T-helper 1 cell (primary cell): ENCODE data around the gene RCCD1.
A peak's percentile ranks its signal among the peaks of the same experiment; 100 is the strongest.
"Not testable (repeated sequence)": the region's sequence is repeated elsewhere in the genome, so short reads cannot be mapped to it uniquely, and the experiment has no call there.

Source experiments
- DNase-seq, 5 donors: peaks; one replicate each; pipeline ENCODE4 v3.0.0-alpha.2; 2012 to 2020

RCCD1 gene

DNA sequence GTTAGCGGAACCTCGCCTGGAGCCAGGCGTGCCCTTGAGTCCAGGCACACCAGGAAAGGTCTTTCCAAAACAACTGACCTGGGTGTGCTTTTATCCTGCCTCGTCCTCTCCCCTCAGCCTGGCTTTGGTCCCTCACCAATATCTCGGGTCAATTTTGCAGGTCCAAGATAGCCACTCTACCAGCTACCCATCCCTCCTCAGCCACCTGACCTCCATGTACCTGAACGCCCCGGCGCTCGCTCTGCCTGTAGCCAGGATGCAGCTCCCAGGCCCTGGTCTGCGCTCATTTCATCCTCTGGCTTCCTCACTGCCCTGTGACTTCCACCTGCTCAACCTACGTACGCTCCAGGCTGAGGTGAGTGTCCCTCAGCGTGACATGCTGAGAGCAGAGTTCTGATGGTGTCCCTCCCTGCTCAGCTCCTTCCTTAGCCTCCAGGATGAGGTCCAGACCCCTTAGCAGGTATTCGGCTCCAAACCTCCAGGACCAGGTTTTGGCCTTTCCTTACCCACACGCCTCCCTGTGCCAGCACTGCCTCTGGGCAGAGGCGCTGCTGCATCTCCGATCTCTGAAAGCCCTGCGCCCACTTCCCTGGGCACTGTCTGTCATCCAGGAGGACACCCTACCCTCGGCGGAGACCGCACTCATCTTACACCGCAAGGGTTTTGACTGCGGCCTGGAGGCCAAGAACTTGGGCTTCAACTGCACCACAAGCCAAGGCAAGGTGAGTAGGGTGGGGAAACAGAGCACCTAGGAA is 36.5 kb upstream of the RCCD1 start:
- DNase-seq, result no peak

DNA sequence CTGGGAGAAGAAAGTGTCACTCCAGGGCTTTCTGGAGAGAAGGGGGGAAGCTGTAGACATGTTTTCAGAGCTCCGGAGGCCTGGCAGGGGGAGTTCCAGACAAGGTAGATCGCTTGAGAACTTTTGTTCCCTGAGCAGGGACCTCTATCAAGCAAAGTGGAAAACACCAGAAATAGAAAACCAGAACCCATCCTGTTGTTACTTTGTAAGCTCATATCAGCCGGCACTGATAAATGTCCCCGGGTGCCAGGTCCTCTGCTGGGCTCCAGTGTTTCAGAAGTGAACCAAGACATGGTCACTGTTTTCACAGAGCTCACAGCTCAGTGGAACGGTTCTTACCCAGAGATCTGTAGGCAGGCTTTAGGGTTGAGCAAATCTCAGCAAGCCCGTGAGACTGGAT is 35.8 kb upstream of the RCCD1 start:
- DNase-seq, result no peak

GRCh38 chr15:90921887-90922286 is 32.8 kb upstream of the RCCD1 start:
- no peak for DNase-seq

- peak in 1 of 5 donors; percentile 77 for DNase-seq
These were observed 31.9 kb upstream of the RCCD1 start for GRCh38 chr15:90922712-90923322.

GRCh38 chr15:90924375-90924774 is 30.3 kb upstream of the RCCD1 start:
- DNase-seq, result peak in 1 of 5 donors; percentile 60

DNA sequence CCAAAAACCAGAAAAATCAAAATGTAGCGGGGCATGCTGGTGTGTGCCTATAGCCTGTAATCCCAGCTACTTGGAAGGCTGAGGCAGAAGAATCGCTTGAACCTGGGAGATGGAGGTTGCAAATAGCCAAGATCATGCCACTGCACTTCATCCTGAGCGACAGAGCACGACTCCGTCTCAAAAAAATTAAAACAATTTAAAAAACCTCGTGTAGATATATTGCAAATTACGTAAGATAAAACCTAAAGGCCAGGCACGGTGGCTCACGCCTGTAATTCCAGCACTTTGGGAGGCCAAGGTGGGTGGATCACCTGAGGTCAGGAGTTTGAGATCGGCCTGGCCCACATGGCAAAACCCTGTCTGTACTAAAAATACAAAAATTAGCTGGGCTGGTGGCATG is 27.9 kb upstream of the RCCD1 start:
- not testable (repeated sequence) for DNase-seq

DNA sequence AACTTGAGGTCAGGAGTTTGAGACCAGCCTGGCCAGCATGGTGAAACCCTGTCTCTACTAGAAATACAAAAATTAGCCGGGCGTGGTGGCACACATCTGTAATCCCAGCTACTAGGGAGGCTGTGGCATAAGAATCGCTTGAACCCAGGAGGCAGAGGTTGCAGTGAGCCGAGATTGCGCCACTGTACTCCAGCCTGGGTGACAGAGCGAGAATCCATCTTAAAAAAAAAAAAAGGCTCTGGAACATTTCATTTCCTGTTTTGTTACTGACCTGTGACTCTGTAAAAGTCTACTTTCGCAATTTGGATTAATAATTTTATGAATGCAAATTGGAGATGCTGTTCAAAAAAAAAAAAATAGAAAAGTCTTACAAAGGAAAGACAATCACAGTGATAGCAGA is 26.6 kb upstream of the RCCD1 start:
- not testable (repeated sequence) for DNase-seq

DNA sequence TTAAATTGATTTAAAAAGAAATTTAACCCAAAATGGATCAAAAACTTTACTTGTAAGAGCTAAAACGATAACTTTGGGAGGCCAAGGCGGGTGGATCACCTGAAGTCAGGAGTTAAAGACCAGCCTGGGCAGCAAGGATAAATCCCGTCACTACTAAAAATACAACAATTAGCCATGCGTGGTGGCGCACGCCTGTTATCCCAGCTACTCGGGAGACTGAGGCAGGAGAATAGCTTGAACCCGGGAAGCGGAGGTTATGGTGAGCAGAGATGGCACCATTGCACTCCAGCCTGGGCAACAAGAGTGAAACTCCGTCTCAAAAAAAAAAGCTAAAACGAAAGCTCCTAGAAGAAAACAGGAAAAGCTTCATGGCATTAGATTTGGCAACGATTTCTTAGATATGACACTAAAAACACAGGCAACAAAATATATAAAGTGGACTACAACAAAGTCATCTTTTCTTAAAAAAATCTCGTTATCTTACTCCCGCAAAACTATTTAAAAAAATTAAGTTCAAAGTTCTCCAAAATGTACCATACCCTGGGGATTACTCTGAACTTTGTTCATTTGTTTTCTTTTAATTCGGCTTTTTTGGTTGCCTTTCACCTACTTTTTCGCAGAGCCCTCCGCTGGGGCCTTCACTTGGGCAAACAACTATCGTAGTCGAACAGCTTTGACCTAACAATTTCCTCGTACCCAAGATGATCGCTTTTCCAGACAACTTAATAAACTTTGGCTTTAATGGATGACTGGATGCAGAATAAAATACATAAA is 25.3 kb upstream of the RCCD1 start:
- DNase-seq, result peak in 2 of 5 donors; percentile 10 to 32

DNA sequence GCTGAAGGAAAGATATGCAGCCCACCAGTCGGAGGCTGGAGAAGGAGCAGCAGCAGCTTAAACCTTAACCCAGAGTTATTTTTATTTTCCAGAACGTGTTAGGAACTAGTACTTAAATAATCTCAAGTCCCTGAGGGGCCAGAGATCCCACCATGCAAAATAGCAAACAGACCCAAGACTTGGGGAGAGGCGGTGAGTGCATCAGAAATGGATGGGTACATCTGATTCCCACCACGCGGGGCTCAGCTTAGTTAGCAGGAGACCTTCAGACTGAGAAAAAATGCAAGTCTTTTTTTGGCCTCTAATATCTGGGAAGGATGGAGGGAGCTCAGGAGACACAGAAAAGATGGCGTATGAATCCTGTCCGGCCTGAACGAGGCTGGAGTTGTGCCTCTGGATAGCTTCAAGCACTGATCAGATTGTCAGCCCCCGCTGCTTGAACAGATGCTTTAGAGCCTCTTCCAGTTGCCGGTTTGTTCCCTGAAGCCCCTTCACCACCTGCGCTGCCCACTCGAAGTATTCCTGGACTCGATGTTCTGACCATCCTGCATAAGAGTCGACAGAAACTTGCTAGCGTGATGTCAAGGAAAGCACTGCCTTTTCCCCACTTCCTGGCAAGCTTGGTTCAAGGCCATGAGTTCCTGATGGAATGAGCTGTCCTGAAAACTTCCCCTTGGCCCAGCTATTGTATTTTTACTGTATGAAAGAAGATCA is 23.7 kb upstream of the RCCD1 start:
- DNase-seq, result no peak

- DNase-seq, result no peak
These were observed 23.2 kb upstream of the RCCD1 start for GRCh38 chr15:90931575-90931827.

DNA sequence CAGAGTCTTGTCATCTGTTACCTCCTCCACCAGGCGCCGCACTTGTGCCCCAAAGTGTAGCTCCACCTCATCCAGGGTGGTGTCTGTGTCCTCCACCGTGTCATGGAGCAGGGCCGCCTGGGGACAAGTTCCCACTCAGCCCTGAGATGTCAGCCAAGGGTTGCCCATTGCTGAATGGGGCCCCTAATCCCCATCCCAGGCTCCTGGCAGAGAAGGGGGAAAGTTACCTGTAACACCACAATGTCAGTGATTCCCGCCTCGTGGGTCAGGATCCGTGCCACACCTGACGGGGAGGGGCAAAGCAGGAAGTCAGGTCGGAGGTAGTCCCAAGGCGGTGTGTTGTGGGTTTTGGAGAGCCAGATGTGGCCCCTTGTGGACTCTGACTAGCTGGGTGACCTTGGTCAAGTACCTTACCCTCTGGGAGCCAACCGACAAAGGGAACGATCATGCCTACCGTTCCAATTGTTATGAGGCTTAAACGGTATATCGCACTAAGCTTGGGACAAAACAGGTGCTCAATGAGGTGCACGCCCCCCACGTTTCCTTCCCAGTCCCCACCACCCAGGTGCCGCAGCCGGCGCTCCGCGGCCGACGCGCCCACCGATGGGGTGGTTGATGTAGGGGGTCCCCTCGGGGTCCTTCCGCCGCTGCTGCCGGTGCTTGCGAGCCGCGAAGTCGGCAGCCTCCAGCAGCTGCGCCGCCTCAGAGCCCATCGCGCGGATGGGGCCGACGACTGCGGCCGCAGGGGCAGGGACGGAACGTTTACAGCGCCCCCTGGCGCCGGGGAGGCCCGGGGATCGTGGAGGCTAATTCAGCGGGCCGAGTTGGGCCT is 22.6 kb upstream of the RCCD1 start, which contains the start of gene HDDC3:
HDDC3 (minus strand) TSS at position 722 of the 832 bp plus-strand sequence; CDS start at position 713, 9 bp downstream.
- DNase-seq, result peak; percentile 70 to 92 (median 82)

- DNase-seq, result no peak
These were observed 22.1 kb upstream of the RCCD1 start for GRCh38 chr15:90932660-90932991.

DNA sequence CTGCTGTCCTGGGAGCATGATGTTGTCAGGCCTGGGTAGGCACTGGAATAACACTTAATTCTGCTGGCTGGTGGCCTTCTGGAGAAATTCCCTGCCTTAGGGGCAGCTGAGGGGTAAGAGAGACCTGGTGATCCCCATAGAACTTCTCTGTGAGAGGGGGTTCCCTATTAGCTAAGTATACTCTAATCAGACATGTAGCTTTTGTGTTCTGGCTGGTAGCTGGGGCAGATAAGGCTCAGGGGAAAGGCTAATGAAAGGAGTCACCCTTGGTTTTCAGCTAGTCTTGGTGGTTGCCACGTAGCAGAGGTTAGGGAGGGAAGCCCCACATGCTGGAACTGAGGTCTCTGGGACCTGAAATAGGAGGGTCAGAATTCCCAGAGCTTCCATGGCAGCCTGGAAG is 21.4 kb upstream of the RCCD1 start:
- DNase-seq, result no peak

DNA sequence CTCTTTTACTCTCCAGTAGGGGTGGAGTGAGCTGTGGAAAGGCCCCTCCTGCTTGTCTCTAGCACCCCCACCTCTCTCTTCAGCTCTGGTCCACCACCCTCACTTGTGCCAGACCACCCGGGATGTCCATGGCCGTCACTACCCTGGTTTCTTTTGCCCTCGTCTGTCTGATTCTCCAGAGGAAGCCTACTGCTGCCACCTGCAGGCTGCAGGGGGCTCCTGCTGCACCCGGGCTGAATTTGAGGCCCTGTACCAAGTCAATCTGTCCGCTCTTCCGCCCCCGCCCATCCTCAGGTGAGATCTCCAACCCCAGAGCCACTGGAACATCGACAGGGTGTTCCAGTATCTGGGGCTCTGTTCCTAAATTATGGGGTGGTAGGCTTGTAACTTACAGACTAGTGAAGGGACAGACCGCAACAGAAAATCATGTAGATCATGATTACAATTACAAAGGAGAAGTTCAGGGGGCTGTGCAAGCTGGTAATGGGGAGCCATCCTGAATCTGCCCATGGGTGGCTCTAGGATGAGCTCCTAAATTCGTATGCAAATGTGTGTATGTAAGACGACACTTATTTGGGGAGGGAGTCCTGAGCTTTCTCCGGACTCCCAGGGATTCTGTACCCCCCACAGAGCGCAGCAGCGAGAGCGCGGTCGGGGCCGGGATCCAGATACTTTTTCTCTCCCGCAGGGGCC is 20.3 kb upstream of the RCCD1 start:
- DNase-seq, result peak; percentile 62 to 91 (median 80)

DNA sequence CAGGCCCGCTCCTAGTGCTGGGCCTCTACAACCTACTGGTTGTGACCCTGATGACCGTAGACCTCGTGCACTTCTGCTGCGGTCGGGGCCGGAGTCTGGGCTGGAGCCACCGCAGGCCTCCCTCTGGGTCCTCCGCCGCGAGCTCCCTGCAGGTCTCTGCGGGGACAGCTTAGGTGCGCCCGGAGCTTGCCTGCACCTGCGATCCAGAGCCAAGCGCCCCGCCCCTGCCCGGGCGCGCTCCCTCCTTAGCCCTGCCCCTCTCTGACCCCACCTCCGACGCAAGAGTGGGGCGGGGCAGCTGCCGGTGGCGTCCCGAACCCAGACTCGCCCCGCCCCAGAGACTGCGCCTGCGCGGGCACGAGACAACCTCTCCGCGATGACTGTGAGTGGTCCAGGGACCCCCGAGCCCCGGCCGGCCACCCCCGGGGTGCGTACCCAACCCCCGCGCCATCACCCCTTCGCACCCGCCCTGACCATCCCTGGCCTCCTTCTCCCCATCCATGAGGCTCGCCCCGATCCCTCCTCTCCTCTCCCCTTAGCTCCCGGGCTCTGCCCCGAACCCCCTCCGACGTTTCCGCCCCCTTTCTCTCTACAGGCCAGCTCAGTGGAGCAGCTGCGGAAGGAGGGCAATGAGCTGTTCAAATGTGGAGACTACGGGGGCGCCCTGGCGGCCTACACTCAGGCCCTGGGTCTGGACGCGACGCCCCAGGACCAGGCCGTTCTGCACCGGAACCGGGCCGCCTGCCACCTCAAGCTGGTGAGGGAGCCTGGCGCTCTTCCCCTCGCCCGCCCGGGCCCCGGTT is 19.5 kb upstream of the RCCD1 start, which contains the start of gene UNC45A:
UNC45A (plus strand) TSS at position 337 of the 803 bp plus-strand sequence; CDS start at position 377, 40 bp downstream.
- peak; percentile 92 to 95 (median 94) for DNase-seq

DNA sequence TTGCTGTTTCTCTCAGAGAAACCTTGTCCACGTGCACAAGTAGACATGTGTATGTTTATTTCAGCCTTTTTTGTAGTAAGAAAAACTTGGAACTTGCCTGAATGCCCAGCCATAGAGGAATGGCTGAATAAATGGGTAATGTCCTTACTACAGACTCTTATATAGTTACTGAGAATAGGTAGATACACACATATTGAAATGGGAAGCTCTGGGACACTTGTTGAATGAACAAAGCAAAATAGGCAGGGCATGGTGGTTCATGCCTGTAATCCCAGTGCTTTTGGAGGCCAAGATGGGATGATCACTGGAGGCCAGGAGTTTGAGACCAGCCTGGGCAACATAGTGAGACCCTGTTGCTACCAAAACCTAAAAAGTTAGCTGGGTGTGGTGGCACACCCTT is 17.9 kb upstream of the RCCD1 start:
- no peak for DNase-seq

DNA sequence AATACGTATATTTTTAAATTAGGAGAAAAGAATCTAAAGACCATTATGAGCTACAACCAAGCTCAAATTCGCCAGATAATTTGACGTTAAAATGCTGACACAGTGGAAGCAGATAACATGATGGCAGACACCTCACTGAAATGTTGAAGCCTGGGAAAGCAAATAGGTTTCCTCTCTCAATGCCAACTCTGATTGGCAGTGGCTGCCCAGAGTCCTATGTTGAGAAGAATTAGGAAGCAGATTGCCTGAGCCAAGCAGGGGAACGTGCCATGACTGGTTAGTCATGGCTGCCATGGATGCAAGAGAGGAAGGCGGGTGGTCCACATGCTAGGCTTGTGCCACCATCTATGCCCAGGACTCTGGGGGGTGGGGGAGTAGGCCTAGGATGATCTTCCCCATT is 16.4 kb upstream of the RCCD1 start:
- DNase-seq, result no peak

DNA sequence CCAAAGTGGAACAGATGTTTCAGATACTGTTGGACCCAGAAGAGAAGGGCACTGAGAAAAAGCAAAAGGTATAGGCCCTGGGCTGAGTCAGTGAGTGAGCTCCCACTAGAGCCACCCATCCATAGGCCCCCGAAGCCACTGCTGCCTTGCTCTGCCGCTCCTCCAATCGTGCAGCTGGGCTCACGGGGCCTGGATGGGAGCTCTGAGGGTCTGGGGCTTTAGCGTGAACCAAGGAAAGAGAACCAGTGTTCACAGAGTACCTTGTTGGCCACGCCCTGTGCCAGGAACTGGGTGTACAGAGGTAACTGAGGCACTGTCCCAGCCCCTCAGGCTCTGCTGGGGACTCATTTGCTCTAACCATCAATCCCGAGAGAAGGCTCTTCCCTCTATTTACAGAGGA is 14.9 kb upstream of the RCCD1 start:
- no peak for DNase-seq

GRCh38 chr15:90941038-90941437 is 13.6 kb upstream of the RCCD1 start:
- no peak for DNase-seq

- no peak for DNase-seq
These were observed 12.1 kb upstream of the RCCD1 start for GRCh38 chr15:90942354-90943120.
